AG04450 (cell line): ENCODE results near the gene OSTF1. TPM values are rescaled to one million over a fixed set of nuclear protein-coding genes. Genes with fewer than 3 reads are reported as not detected.

Source experiments
- CTCF ChIA-PET: fragments of 300-600, 350-600 bp; formaldehyde crosslinking; extraction: SDS; loops from one replicate; lab custom pipeline; 2022; ENCODE audit warnings: antibody characterized with exemption, inconsistent platforms; lab: Charles Lee
- POLR2A ChIA-PET: fragments of 350-600 bp; formaldehyde crosslinking; extraction: SDS; loops from one replicate; lab custom pipeline; 2021; ENCODE audit warnings: antibody characterized with exemption, inconsistent platforms; lab: Yijun Ruan, JAX
- DNase-seq: peaks from one replicate; pipeline ENCODE4 v3.0.0-alpha.2; 2011; ENCODE audit warnings: low read depth, low spot score
- H3K27ac ChIP-seq: one replicate; pipeline ENCODE4 v1.5.1; 2012; ENCODE audit warnings: low read depth, low read length, control low read depth
- H3K27me3 ChIP-seq: one replicate; pipeline ENCODE4 v1.6.0; 2012; ENCODE audit warnings: low read length; ENCODE audit not compliant: control insufficient read depth, insufficient read depth
- H3K4me3 ChIP-seq: 2 replicates; pipeline ENCODE4 v1.5.1; 2011; ENCODE audit warnings: mild to moderate bottlenecking, low read depth, low read length, control low read depth
- H3K9me3 ChIP-seq: 2 replicates; pipeline ENCODE4 v1.5.1; 2012; ENCODE audit warnings: low read length; ENCODE audit not compliant: control insufficient read depth, insufficient read depth
- CTCF ChIP-seq: IDR thresholded peaks from 2 replicates; pipeline ENCODE4 v1.5.1; 2011; ENCODE audit warnings: low read depth, low read length, control low read depth, inconsistent platforms
- polyA plus RNA-seq: library from polyadenylated mRNA; depleted of rRNA; stranded (reverse); fragments of >200 nt; gene quantifications from 2 replicates; pipeline ENCODE4 v1.2.3, GENCODE V29; 2011; rRNA removed
- small RNA-seq: library from RNA; depleted of rRNA; stranded (forward); fragments of <200 nt; gene quantifications from one replicate; pipeline ENCODE3, GENCODE V24; 2012; ENCODE audit warnings: low read depth; ENCODE audit not compliant: insufficient read length

The OSTF1 gene
- polyA plus RNA-seq, 1 experiment: 22.7 TPM

DNA sequence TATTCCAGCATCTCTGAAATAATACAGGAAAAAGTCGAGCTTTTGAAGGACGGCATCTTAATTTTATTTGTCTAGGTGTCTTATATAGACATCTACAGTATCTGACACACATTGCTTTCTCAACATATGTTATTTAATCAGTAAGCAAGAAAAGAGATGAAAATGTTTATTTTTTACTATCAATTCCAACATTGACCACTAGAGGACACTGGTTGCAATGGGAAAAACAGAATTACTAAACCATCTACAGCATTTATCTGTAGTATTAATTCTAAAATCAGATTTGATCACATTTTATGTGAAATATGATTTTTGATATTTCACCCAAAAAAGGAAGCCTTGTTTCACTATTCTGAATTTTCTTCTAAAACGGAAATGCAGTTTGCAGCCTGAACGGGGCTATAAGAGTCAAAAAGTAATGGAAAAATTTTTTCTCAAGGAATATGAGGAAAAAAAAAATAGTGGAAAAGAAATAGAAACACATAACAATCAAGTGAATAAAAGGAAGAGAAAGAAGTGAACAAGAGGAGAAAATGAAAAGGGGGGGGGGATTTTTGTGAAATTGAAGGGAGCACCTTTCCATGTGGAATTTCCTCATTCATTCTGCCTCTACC, 98.6 kb downstream of the OSTF1 start:
- TF ChIP-seq CTCF: peak; percentile 89
- DNase-seq: no peak
- H3K4me3 ChIP-seq: no peak overlapping the region
- ChIA-PET CTCF (interaction anchor here (0.9 to 3.8 kb wide), 12 partner anchors 10 to 409 kb away, joined by 3 to 37 read pairs (median 4); no protein-coding TSS in a partner anchor), POLR2A (no interaction called here)
- no peaks in the 10 kb centered on the region for H3K9me3 ChIP-seq
- H3K27me3 ChIP-seq: peaks cover 2% of the 10 kb centered on the region
- no peak overlapping the region for H3K27ac ChIP-seq

- Histone ChIP-seq H3K27ac (no peak overlapping the region), H3K4me3 (no peak overlapping the region), H3K9me3 (no peaks in the 10 kb centered on the region), H3K27me3 (peaks cover 2% of the 10 kb centered on the region)
- POLR2A ChIA-PET: no interaction called here
- TF ChIP-seq CTCF: no peak
- DNase-seq: no peak
- CTCF ChIA-PET: interaction anchor here (0.6 to 1.0 kb wide), 2 partner anchors 24 to 101 kb away, joined by 3 read pairs; partner anchors contain the start of gene NMRK1
These were observed 100.4 kb downstream of the OSTF1 start for GRCh38 chr9:75188756-75189155.

DNA sequence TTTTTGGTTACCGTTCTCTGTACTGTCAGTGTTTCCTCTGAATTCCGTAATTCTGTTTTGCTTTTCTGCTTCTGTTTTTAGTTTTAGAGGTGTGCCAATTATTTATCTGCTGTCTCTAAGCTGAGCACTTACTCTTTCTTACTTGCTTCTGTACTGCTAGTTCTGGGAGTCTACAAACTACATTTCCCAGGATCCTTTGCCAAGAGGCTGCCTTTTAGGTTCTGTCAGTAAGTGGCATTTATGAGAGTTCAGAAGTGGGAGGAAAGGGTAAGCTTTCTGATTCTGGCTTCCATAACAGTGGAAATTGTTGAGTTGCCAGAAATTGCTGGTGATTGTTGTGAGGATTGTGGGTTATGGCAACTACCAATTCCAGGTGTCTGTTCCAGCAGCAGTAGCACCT, 102.4 kb downstream of the OSTF1 start:
- ChIA-PET POLR2A (no interaction called here), CTCF (interaction anchor here (0.7 kb wide), 1 partner anchor 11 kb away, joined by 3 read pairs; no protein-coding TSS in a partner anchor)
- Histone ChIP-seq H3K27me3 (peaks cover 5% of the 10 kb centered on the region), H3K9me3 (no peaks in the 10 kb centered on the region), H3K27ac (no peak overlapping the region), H3K4me3 (no peak overlapping the region)
- no peak for TF ChIP-seq CTCF
- no peak for DNase-seq

Small RNA genes within 50 kb of the gene (small RNA-seq; reads per million reads assigned to genes)
- gene RF00019: not detected

Other genes with a start within 250 kb of the OSTF1 start
- 0.01 TPM in 2 replicates for gene TRPM6, start 200.6 kb upstream of the OSTF1 start, polyA plus RNA-seq
- 1.3 and 2.3 TPM in 2 replicates for gene C9orf40, start 135.6 kb upstream of the OSTF1 start, polyA plus RNA-seq
- 7.9 and 9.1 TPM in 2 replicates for gene CARNMT1, start 60.2 kb upstream of the OSTF1 start, polyA plus RNA-seq
- gene NMRK1, start 359 bp upstream of the OSTF1 start, polyA plus RNA-seq: 10.2 and 14.4 TPM in 2 replicates